Stomach (tissue), 9 donors: Measurements from ENCODE around the gene GPRIN1. TPM values are rescaled to one million over a fixed set of nuclear protein-coding genes. Genes with fewer than 3 reads are reported as not detected.

Experiments
- DNase-seq, 2 donors: peaks; one replicate each; pipeline versions ENCODE4 v3.0.0 to v3.0.0-alpha.2; 2013 to 2019
- H3K27ac ChIP-seq, 5 donors: fragments of 200-600 bp in 4 of 5; sonication (generic) in 4 of 5; one replicate each; pipeline ENCODE4 v1.5.1; 2013 to 2019; ENCODE audit warnings: mild to moderate bottlenecking in 1 of 5, moderate library complexity in 1 of 5
- H3K27me3 ChIP-seq, 3 donors: fragments of 200-600 bp; sonication (generic); one replicate each; pipeline ENCODE4 v1.5.1; 2017 to 2019; ENCODE audit warnings: mixed run types in 1 of 3
- H3K36me3 ChIP-seq, 4 donors: fragments of 200-600 bp; sonication (generic); 1 replicate in 3 of 4; 2 replicates in 1 of 4; pipeline ENCODE4 v1.5.1; 2016 to 2019
- H3K4me1 ChIP-seq, 4 donors: fragments of 200-600 bp; sonication (generic); one replicate each; pipeline ENCODE4 v1.5.1; 2016 to 2019
- H3K4me3 ChIP-seq, 4 donors: fragments of 200-600 bp; sonication (generic) in 3 of 4; one replicate each; pipeline ENCODE4 v1.5.1; 2016 to 2019; ENCODE audit warnings: mild to moderate bottlenecking in 1 of 4
- H3K9me3 ChIP-seq, 4 donors: fragments of 200-600 bp; sonication (generic); one replicate each; pipeline ENCODE4 v1.5.1; 2016 to 2019
- EP300 ChIP-seq: sonication (generic); formaldehyde crosslinking; IDR thresholded peaks from one replicate; pipeline ENCODE4 v1.6.1; 2017; ENCODE audit warnings: antibody characterized with exemption
- POLR2A ChIP-seq, 4 donors: fragments of 450-650 bp; IDR thresholded peaks; one replicate each; pipeline ENCODE4 v1.6.1; 2016; ENCODE audit warnings: antibody characterized with exemption in 4 of 4, control low read depth in 2 of 4, mild to moderate bottlenecking in 1 of 4, moderate library complexity in 1 of 4
- POLR2AphosphoS5 ChIP-seq, 3 donors: sonication (generic); formaldehyde crosslinking; IDR thresholded peaks; one replicate each; pipeline ENCODE4 v1.6.1; 2016; ENCODE audit warnings: antibody characterized with exemption in 3 of 3
- WGBS, 5 donors: extraction: QIAGEN DNeasy Blood & Tissue Kit in 3 of 5; methylation state at CpG; one replicate each; pipeline versions ENCODE4 v1.1.5 to v1.1.7; 2013 to 2018; 5-methylcytosine and 5-hydroxymethylcytosine counted together
- intact Hi-C: fragments of 100-400 bp; cut with DNase I; formaldehyde crosslinking; loops from one replicate; pipeline ENCODE4 v1.15.1; 2023; ENCODE audit warnings: low total_unique reads
- polyA plus RNA-seq, 3 donors: library from polyadenylated mRNA; stranded (reverse); fragments of 200-250 nt; gene quantifications; one replicate each; pipeline ENCODE4 v1.2.3, GENCODE V29; 2013
- total RNA-seq, 5 donors: library from RNA; depleted of rRNA; stranded (reverse); fragments of >200 nt; gene quantifications; one replicate each; pipeline versions ENCODE4 v1.1.0 to v1.2.3, GENCODE V29; 2014 to 2016
- TF ChIP-seq, protein P1 (sequence below), 7 experiments: fragments of 450-650 bp in 4 of 7; fragments of 200-600 bp in 3 of 7; sonication (generic) in 3 of 7; IDR thresholded peaks; one replicate each; pipeline ENCODE4 v1.5.1; 2016 to 2019; ENCODE audit warnings: antibody characterized with exemption in 7 of 7, control low read depth in 2 of 7, mild to moderate bottlenecking in 1 of 7
- donor health status: healthy with polysubstance abuse.
- donor health status: Bipolar disorder and iron deficiency.
- donor health status: healthy.

The GPRIN1 gene
- total and polyA plus RNA-seq, 8 donors = 0.30 to 1.4 (median 0.59) TPM; not detected in 2

- H3K27ac ChIP-seq = no peak overlapping the region
- H3K9me3 ChIP-seq = no peaks in the 10 kb centered on the region
- peak overlapping the region in 1 of 4 donors; percentile 48 for H3K4me3 ChIP-seq
- TF ChIP-seq POLR2A (IDR thresholded peaks at IDR 0.05) (no peak), POLR2AphosphoS5 (IDR thresholded peaks at IDR 0.05) (no peak), EP300 (no peak)
- TF ChIP-seq, protein P1, sequence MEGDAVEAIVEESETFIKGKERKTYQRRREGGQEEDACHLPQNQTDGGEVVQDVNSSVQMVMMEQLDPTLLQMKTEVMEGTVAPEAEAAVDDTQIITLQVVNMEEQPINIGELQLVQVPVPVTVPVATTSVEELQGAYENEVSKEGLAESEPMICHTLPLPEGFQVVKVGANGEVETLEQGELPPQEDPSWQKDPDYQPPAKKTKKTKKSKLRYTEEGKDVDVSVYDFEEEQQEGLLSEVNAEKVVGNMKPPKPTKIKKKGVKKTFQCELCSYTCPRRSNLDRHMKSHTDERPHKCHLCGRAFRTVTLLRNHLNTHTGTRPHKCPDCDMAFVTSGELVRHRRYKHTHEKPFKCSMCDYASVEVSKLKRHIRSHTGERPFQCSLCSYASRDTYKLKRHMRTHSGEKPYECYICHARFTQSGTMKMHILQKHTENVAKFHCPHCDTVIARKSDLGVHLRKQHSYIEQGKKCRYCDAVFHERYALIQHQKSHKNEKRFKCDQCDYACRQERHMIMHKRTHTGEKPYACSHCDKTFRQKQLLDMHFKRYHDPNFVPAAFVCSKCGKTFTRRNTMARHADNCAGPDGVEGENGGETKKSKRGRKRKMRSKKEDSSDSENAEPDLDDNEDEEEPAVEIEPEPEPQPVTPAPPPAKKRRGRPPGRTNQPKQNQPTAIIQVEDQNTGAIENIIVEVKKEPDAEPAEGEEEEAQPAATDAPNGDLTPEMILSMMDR (IDR thresholded peaks at IDR 0.05) = no peak
- H3K4me1 ChIP-seq = peaks cover 13 to 23% (median 20%) of the 10 kb centered on the region in 4 donors
- H3K36me3 ChIP-seq = no peaks in the 10 kb centered on the region
- DNase-seq = no peak
- intact Hi-C loops = no loop called here
- 3 to 12% (median 7%) methylated on average over 22 to 34 of the region's 34 CpGs for WGBS, 5 donors
- peaks cover 11 to 99% (median 81%) of the 10 kb centered on the region in 3 donors for H3K27me3 ChIP-seq
Observed at GRCh38 chr5:176629317-176629852, 19.4 kb upstream of the GPRIN1 start.

DNA sequence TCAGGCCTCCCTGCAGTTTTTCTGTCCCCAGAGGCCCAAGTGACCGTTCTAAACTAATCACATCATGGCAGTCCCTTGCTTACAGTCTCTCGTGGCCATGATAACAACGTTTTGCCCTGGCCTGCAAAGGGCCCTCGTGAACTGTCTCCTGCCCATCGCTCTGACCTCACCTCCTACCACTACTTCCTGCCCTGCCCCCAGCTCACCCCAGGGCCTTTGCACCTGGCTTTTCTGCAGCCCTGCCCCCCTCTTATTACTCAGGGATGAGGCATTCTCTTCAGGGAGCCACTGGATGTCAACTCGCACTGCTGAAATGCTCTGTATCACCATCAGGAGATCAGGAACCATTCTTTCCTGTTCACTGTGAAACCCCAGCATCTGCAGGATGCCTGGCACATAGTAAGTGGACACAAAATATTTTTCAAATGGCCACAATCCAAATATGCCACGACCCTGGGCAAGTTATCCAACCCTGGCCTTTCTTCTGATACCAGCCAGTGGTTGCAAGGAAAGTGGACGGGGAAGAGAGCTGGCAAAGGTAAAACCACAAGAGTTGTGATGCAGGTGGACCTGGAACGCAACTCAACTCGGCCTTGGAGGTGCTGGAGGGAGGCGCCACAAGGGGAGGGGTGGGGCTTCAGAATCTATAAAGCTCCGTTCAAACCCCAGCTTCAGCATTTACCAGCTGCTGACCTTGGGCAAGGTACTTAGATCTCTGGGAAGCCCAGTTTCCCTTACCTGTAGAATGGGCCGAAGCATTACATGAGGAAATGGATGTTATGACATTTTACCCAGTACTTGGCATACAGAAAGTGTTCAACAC, 18.7 kb upstream of the GPRIN1 start:
- no peaks in the 10 kb centered on the region for H3K9me3 ChIP-seq
- no peak overlapping the region for H3K4me3 ChIP-seq
- H3K27ac ChIP-seq = no peak overlapping the region
- peaks cover 13 to 23% (median 20%) of the 10 kb centered on the region in 4 donors for H3K4me1 ChIP-seq
- 49 to 58% (median 50%) methylated on average over 13 of the region's 13 CpGs for WGBS, 5 donors
- intact Hi-C loops = no loop called here
- no peaks in the 10 kb centered on the region for H3K36me3 ChIP-seq
- H3K27me3 ChIP-seq = peaks cover 11 to 100% (median 84%) of the 10 kb centered on the region in 3 donors
- DNase-seq = no peak
- TF ChIP-seq EP300 (no peak), POLR2AphosphoS5 (IDR thresholded peaks at IDR 0.05) (no peak), POLR2A (IDR thresholded peaks at IDR 0.05) (no peak)
- TF ChIP-seq, protein P1 (IDR thresholded peaks at IDR 0.05) = no peak

GRCh38 chr5:176627582-176627981, 17.6 kb upstream of the GPRIN1 start:
- Histone ChIP-seq H3K27me3 (peaks cover 11 to 99% (median 77%) of the 10 kb centered on the region in 3 donors), H3K9me3 (no peaks in the 10 kb centered on the region), H3K36me3 (no peaks in the 10 kb centered on the region), H3K27ac (no peak overlapping the region), H3K4me3 (no peak overlapping the region), H3K4me1 (peaks cover 13 to 23% (median 20%) of the 10 kb centered on the region in 4 donors)
- WGBS, 5 donors = 72 to 78% (median 74%) methylated on average over 5 of the region's 5 CpGs
- DNase-seq = no peak
- no peak for TF ChIP-seq POLR2AphosphoS5 (IDR thresholded peaks at IDR 0.05)
- no peak for TF ChIP-seq POLR2A (IDR thresholded peaks at IDR 0.05)
- no peak for TF ChIP-seq EP300
- TF ChIP-seq, protein P1 (IDR thresholded peaks at IDR 0.05) = no peak
- intact Hi-C loops = no loop called here

- Histone ChIP-seq H3K4me3 (no peak overlapping the region), H3K27ac (no peak overlapping the region), H3K36me3 (no peaks in the 10 kb centered on the region), H3K27me3 (peaks cover 11 to 99% (median 78%) of the 10 kb centered on the region in 3 donors), H3K9me3 (no peaks in the 10 kb centered on the region), H3K4me1 (peaks cover 13 to 23% (median 20%) of the 10 kb centered on the region in 4 donors)
- no peak for DNase-seq
- 27 to 38% (median 33%) methylated on average over 7 of the region's 7 CpGs for WGBS, 5 donors
- TF ChIP-seq, protein P1 (IDR thresholded peaks at IDR 0.05) = no peak
- TF ChIP-seq EP300 (no peak), POLR2A (IDR thresholded peaks at IDR 0.05) (no peak), POLR2AphosphoS5 (IDR thresholded peaks at IDR 0.05) (no peak)
- intact Hi-C loops = no loop called here
Observed at GRCh38 chr5:176626876-176627236, 16.9 kb upstream of the GPRIN1 start.
